LNCaP clone FGC (cell line): ENCODE measurements around the gene CHD2.

Experiments used
- DNase-seq: peaks from one replicate; pipeline ENCODE4 v3.0.0-alpha.2; 2011; ENCODE audit warnings: low read depth
- H3K4me3 ChIP-seq: 2 replicates; pipeline ENCODE4 v1.5.1; 2011; ENCODE audit warnings: mild to moderate bottlenecking, low read depth, low read length, control low read depth
- TF ChIP-seq, protein P1 (sequence below): IDR thresholded peaks from 2 replicates; pipeline ENCODE4 v1.5.1; 2012; ENCODE audit warnings: mild to moderate bottlenecking; ENCODE audit not compliant: control insufficient read depth, insufficient read depth; ENCODE audit errors: extremely low read depth

Gene CHD2

DNA sequence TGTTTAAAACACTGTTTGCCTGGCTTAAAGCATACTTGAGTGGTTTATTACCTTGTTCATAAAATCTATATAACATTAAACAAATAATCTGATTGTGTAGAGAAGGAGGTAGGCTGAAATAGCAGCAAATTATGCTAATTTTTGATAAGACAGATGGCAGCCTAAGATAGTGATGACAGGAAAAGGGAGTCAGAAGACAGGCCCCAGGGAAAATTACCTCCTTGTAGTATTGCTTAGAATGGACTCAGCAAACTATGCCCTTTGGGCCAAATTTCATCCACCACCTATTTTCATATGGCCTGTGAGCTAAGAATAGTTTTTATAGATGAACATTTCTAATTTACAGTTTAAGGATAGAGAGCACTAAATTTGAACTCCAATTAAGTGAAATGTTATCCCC lies 37.8 kb downstream of the CHD2 start:
- no peak overlapping the region for H3K4me3 ChIP-seq
- peak; percentile 46 for DNase-seq
- TF ChIP-seq, protein P1, sequence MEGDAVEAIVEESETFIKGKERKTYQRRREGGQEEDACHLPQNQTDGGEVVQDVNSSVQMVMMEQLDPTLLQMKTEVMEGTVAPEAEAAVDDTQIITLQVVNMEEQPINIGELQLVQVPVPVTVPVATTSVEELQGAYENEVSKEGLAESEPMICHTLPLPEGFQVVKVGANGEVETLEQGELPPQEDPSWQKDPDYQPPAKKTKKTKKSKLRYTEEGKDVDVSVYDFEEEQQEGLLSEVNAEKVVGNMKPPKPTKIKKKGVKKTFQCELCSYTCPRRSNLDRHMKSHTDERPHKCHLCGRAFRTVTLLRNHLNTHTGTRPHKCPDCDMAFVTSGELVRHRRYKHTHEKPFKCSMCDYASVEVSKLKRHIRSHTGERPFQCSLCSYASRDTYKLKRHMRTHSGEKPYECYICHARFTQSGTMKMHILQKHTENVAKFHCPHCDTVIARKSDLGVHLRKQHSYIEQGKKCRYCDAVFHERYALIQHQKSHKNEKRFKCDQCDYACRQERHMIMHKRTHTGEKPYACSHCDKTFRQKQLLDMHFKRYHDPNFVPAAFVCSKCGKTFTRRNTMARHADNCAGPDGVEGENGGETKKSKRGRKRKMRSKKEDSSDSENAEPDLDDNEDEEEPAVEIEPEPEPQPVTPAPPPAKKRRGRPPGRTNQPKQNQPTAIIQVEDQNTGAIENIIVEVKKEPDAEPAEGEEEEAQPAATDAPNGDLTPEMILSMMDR = no peak

DNA sequence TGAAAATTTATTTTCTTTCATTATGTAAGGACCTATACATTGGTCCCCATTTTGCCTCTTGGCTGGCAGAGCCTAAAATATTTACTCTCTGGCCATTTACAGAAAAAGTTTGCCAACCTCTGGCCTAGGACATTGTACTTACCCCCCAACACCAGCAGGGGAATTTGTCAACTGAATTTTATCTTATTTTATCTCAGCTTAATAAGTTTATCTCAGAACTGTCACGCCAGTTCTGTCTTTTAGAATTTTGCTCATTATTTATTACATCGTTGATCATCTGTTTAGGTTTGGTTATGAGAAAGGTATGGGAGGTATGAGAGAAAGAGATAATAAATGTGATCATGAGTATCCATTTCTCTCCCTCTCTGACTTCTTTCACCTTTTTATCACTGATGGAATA lies 38.3 kb downstream of the CHD2 start:
- TF ChIP-seq, protein P1 = 0 out of 2 replicates have a peak, but pooled peaks have one; percentile 16
- no peak overlapping the region for H3K4me3 ChIP-seq
- no peak for DNase-seq

DNA sequence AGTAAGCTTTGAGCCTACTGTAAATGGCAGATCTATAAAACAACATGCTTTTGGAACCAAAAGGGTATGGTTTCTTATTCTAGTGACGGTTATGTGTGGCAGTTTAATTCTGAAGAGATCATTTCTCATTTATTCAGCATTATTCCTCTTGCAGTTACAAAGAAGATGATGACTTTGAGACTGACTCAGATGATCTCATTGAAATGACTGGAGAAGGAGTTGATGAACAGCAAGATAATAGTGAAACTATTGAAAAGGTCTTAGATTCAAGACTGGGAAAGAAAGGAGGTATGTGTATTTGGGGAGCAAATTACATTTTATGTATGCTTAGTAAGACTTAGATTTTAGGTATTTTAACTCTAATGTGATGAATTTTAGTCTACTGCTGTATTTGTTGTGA lies 41.5 kb downstream of the CHD2 start:
- DNase-seq = no peak
- H3K4me3 ChIP-seq = no peak overlapping the region
- TF ChIP-seq, protein P1 = no peak

DNA sequence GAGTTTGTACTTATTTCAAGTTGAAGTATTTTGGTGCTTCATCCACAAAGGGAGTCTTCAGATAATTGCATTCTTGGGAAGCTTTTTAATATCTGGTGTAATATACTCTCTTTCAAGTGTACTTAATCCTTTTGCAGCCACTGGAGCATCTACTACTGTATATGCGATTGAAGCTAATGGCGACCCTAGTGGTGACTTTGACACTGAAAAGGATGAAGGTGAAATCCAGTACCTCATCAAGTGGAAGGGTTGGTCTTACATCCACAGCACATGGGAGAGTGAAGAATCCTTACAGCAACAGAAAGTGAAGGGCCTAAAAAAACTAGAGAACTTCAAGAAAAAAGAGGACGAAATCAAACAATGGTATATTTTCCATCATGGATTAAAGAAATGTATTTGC lies 42.6 kb downstream of the CHD2 start:
- TF ChIP-seq, protein P1 = no peak
- DNase-seq = no peak
- no peak overlapping the region for H3K4me3 ChIP-seq

DNA sequence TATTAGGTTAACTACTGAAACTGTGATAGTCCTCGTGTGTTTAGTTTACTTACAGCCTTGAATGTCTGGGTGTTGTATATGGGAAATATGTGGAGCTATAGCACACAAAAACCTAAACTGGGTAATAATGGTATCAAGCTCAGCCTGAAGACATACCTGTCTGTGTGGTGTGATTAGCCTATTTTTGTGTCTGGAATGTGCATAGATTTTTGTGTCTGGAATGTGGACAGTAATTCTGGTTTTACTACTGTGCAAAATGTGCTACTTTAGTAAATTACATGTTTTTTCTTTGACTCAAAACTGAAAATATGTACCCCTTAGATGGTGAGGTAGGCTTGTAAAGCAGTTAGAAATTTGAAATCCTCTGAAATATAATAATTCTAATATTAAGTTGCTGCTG lies 43.5 kb downstream of the CHD2 start:
- no peak for DNase-seq
- TF ChIP-seq, protein P1 = no peak
- no peak overlapping the region for H3K4me3 ChIP-seq

DNA sequence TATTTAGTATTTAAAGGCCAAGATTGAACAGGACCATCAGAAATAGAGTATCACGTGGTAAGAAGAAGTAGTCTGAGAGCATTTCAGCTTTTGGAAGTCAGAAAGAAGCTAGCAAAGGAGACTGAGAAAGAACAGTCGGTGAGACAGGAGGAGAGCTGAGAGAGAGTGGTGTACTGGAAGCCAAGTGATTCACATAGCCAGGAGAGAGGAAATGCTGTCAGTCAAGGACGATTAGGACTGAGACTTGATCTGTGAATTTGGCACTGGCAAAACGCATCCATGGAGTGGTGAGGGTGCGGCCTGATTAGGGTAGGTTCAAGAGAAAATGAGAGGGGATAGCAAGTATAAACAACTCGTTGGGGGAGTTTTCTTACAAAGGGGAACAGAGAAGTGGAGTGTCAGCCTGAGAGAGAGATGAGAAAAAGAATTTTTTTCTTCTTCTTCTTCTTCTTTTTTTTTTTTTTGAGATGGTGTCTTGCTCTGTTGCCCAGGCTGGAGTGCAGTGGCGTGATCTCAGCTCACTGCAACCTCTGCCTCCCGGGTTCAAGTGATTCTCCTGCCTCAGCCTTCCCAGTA lies 44.9 kb downstream of the CHD2 start:
- TF ChIP-seq, protein P1 = no peak
- no peak overlapping the region for H3K4me3 ChIP-seq
- no peak for DNase-seq

DNA sequence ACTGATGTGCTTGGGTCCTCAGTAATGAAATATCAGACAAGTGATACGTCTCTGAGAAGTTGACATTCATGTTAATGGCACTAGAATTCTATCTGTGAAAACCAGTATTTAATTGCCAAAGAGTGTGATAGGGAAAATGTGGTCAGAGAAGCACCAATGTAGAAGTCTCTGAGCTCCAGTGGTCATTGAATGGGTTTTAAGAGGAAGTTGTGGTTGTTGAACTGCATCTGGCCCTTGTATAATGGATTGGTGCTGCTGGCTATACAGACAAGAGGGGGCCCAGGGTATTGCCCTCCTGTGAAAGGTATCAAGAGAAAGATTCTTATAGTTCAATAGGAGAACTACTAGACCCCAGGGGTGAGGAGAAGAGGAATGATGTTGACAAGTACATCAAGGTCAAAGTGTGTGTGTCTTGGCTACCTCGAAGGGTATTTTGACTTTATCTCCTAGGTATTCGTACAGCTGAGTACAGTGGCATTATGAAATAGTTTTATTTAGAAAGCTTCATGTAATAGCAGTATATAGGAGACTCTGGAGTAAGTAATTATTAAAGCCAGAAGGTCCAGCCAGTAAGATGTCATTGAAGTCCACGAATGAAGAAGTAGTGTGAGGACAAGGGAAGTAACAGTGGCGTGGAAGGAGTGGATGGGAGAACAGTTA lies 47.1 kb downstream of the CHD2 start:
- TF ChIP-seq, protein P1 = no peak
- DNase-seq = no peak
- no peak overlapping the region for H3K4me3 ChIP-seq
